A673 (cell line): ENCODE measurements around the gene ULK1.

Experiments used
- EZH2 ChIP-seq: fragments of 200-600 bp; sonication (generic); IDR thresholded peaks from 2 replicates; pipeline ENCODE4 v1.6.1; 2017; ENCODE audit warnings: borderline replicate concordance, low read depth, mild to moderate bottlenecking, mixed read lengths, antibody characterized with exemption, low read length; ENCODE audit not compliant: poor library complexity, severe bottlenecking
- TF ChIP-seq, protein P1 (sequence below): fragments of 300-800, 200-600 bp; sonication (generic); conservative IDR thresholded peaks from 2 replicates; pipeline ENCODE4 v1.5.1; 2017; ENCODE audit warnings: low read depth, mild to moderate bottlenecking, antibody characterized with exemption, low read length, moderate library complexity, mixed read lengths

DNA sequence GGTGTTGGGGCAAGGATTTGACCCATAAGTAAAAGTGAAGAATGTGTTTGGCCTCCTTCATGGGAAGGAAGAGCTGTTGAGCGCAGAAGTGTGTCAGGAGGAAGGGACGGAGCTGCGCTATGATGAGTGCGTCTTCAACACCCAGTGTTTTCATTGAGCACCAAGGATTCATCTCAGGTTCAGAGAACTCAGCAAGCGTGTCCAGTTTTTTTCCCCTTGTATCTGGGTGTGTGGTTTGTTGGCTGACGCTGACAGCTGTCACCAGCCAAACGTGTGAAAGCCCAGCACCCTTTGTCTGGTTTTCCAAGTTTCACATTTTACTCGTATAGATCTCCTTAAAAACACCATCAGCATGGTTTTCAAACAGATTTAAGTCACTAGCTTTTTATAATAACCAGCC is 67.6 kb downstream of the ULK1 start:
- TF ChIP-seq, protein P1, sequence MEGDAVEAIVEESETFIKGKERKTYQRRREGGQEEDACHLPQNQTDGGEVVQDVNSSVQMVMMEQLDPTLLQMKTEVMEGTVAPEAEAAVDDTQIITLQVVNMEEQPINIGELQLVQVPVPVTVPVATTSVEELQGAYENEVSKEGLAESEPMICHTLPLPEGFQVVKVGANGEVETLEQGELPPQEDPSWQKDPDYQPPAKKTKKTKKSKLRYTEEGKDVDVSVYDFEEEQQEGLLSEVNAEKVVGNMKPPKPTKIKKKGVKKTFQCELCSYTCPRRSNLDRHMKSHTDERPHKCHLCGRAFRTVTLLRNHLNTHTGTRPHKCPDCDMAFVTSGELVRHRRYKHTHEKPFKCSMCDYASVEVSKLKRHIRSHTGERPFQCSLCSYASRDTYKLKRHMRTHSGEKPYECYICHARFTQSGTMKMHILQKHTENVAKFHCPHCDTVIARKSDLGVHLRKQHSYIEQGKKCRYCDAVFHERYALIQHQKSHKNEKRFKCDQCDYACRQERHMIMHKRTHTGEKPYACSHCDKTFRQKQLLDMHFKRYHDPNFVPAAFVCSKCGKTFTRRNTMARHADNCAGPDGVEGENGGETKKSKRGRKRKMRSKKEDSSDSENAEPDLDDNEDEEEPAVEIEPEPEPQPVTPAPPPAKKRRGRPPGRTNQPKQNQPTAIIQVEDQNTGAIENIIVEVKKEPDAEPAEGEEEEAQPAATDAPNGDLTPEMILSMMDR: no peak
- TF ChIP-seq EZH2: no peak
